ENCODE results near the gene CAVIN2. TPM values are rescaled to one million over a fixed set of nuclear protein-coding genes. Genes with fewer than 3 reads are reported as not detected.

The CAVIN2 gene
- total and polyA plus RNA-seq, 12 donors, result 11.9 to 41.9 (median 26.3) TPM

- Histone ChIP-seq H3K27ac (no peak overlapping the region), H3K36me3 (replicated peaks in 1 of 2) (no peaks in the 10 kb centered on the region), H3K9me3 (replicated peaks in 1 of 3) (no peaks in the 10 kb centered on the region), H3K27me3 (no peaks in the 10 kb centered on the region), H3K4me3 (no peak overlapping the region), H3K4me1 (replicated peaks in 1 of 2) (no peaks in the 10 kb centered on the region)
- no peak for TF ChIP-seq CTCF (IDR thresholded peaks at IDR 0.05)
- no peak for TF ChIP-seq POLR2A (IDR thresholded peaks at IDR 0.05)
- DNase-seq, result no peak
- intact Hi-C loops (cut with DNase I), result no loop called here
- 76 to 85% (median 78%) methylated on average over 2 of the region's 2 CpGs for WGBS, 4 donors
Observed at GRCh38 chr2:191878548-191879279, 31.8 kb upstream of the CAVIN2 start.

GRCh38 chr2:191877875-191878274 is 31.0 kb upstream of the CAVIN2 start:
- no peak overlapping the region for H3K4me3 ChIP-seq
- intact Hi-C loops (cut with DNase I), result no loop called here
- DNase-seq, result no peak
- H3K27me3 ChIP-seq, result no peaks in the 10 kb centered on the region
- WGBS, 4 donors, result 89 to 94% (median 90%) methylated on average over 4 of the region's 4 CpGs
- H3K9me3 ChIP-seq (replicated peaks in 1 of 3), result no peaks in the 10 kb centered on the region
- H3K27ac ChIP-seq, result no peak overlapping the region
- TF ChIP-seq POLR2A (IDR thresholded peaks at IDR 0.05) (no peak), CTCF (IDR thresholded peaks at IDR 0.05) (no peak)
- H3K36me3 ChIP-seq (replicated peaks in 1 of 2), result no peaks in the 10 kb centered on the region
- H3K4me1 ChIP-seq (replicated peaks in 1 of 2), result no peaks in the 10 kb centered on the region

GRCh38 chr2:191875859-191876258 is 29.0 kb upstream of the CAVIN2 start:
- intact Hi-C loops (cut with DNase I), result no loop called here
- Histone ChIP-seq H3K27ac (no peak overlapping the region), H3K27me3 (no peaks in the 10 kb centered on the region), H3K4me3 (no peak overlapping the region), H3K4me1 (replicated peaks in 1 of 2) (no peaks in the 10 kb centered on the region), H3K36me3 (replicated peaks in 1 of 2) (no peaks in the 10 kb centered on the region), H3K9me3 (replicated peaks in 1 of 3) (no peaks in the 10 kb centered on the region)
- TF ChIP-seq CTCF (IDR thresholded peaks at IDR 0.05), result no peak
- TF ChIP-seq POLR2A (IDR thresholded peaks at IDR 0.05), result no peak
- no peak for DNase-seq
- WGBS, 4 donors, result 79 to 84% (median 81%) methylated on average over 2 of the region's 2 CpGs

GRCh38 chr2:191870744-191871143 is 23.9 kb upstream of the CAVIN2 start:
- TF ChIP-seq POLR2A (IDR thresholded peaks at IDR 0.05) (no peak), CTCF (IDR thresholded peaks at IDR 0.05) (peak in 1 of 6 experiments; percentile 13)
- peaks cover 15 to 22% of the 10 kb centered on the region in 2 donors for H3K4me1 ChIP-seq (replicated peaks in 1 of 2)
- no peak for DNase-seq
- intact Hi-C loops (cut with DNase I), result no loop called here
- H3K27me3 ChIP-seq, result no peaks in the 10 kb centered on the region
- no peak overlapping the region for H3K27ac ChIP-seq
- no peak overlapping the region for H3K4me3 ChIP-seq
- no peaks in the 10 kb centered on the region for H3K36me3 ChIP-seq (replicated peaks in 1 of 2)
- no peaks in the 10 kb centered on the region for H3K9me3 ChIP-seq (replicated peaks in 1 of 3)
